Activated effector memory CD4-positive, alpha-beta T cell treated with anti-CD3 and anti-CD28 coated beads, Interleukin-2, amount 50 U/mL, for 16 hours (primary cell): ENCODE data around the gene HDAC4.

Experiments
- DNase-seq: peaks from one replicate; pipeline ENCODE4 v3.0.0-alpha.2; 2020

Gene HDAC4

GRCh38 chr2:239304533-239305221 lies 96.1 kb downstream of the HDAC4 start:
- peak; percentile 41 for DNase-seq

GRCh38 chr2:239303711-239304532 lies 96.9 kb downstream of the HDAC4 start:
- DNase-seq = peak; percentile 62

GRCh38 chr2:239302808-239303557 lies 97.8 kb downstream of the HDAC4 start:
- peak; percentile 60 for DNase-seq

GRCh38 chr2:239302083-239302807 lies 98.6 kb downstream of the HDAC4 start:
- peak; percentile 56 for DNase-seq

GRCh38 chr2:239300871-239301735 lies 99.7 kb downstream of the HDAC4 start:
- DNase-seq = peak; percentile 54

GRCh38 chr2:239300242-239300641 lies 100.6 kb downstream of the HDAC4 start:
- peak; percentile 43 for DNase-seq

- peak; percentile 59 for DNase-seq
These were observed 101.4 kb downstream of the HDAC4 start for GRCh38 chr2:239299218-239299939.

GRCh38 chr2:239298116-239298804 lies 102.6 kb downstream of the HDAC4 start:
- peak; percentile 88 for DNase-seq

GRCh38 chr2:239297142-239298004 lies 103.4 kb downstream of the HDAC4 start:
- peak; percentile 64 for DNase-seq

- peak; percentile 61 for DNase-seq
These were observed 104.5 kb downstream of the HDAC4 start for GRCh38 chr2:239296020-239296932.

GRCh38 chr2:239295377-239296019 lies 105.3 kb downstream of the HDAC4 start:
- peak; percentile 57 for DNase-seq

- peak; percentile 30 for DNase-seq
These were observed 106.2 kb downstream of the HDAC4 start for GRCh38 chr2:239294571-239295054.

GRCh38 chr2:239293775-239294430 lies 106.9 kb downstream of the HDAC4 start:
- DNase-seq = peak; percentile 85

GRCh38 chr2:239292959-239293774 lies 107.7 kb downstream of the HDAC4 start:
- peak; percentile 58 for DNase-seq

- no peak for DNase-seq
These were observed 108.3 kb downstream of the HDAC4 start for GRCh38 chr2:239292531-239292930.
